ENCODE data around the gene ZNF622.

DNA sequence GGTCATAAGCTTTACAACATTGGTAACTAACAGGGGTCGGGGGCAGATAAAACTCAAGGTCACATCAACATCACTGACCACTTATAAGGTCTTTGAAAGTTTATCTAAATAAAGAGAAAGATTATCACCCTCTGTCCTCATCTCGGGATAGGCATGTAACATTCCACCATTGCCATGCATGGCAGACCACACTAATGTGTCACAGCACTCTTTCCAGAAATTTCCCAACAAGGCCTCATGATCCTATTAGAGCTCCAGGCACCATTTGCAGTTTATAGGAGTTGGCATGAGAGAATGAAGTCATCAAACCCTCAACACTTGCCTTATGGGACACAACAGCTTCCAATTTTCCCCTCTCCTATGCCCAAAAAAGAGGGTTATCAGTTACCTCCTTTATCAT, 31.9 kb upstream of the ZNF622 start:
- TF ChIP-seq POLR2A (IDR thresholded peaks at IDR 0.05; ENCODE audit: low read depth, low read length) (no peak), PAX5 (IDR thresholded peaks at IDR 0.05; ENCODE audit: insufficient read depth, low read length, severe bottlenecking) (no peak), POLR2AphosphoS5 (IDR thresholded peaks at IDR 0.05; ENCODE audit: low read depth, low read length) (no peak), TAF1 (IDR thresholded peaks at IDR 0.05; ENCODE audit: low read depth, low read length) (no peak), POU2F2 (IDR thresholded peaks at IDR 0.05; ENCODE audit: low read depth, low read length) (no peak), SPI1 (IDR thresholded peaks at IDR 0.05; ENCODE audit: low read depth, low read length) (no peak)

Data from GM12891 (cell line).